ENCODE results near the gene MAPK4.

GRCh38 chr18:50558948-50559751 is 737 bp upstream of the MAPK4 start:
- TF ChIP-seq CTCF (conservative IDR thresholded peaks at IDR 0.05) (no peak), EZH2 (IDR thresholded peaks at IDR 0.05; ENCODE audit: low read depth) (no peak)
